A549 (cell line): ENCODE results near the gene TRAK1. TPM values are rescaled to one million over a fixed set of nuclear protein-coding genes. Genes with fewer than 3 reads are reported as not detected.

ENCODE experiments used
- ATAC-seq, 2 experiments: fragments of 200-7000 bp in 1 of 2; fragments of >200 bp in 1 of 2; cut with Nextera tagmentation in 1 of 2; cut with Tn5 transposase in 1 of 2; 3 replicates each; pipeline versions ENCODE4 v1.8.0 to v1.9.1; 2018 to 2020; ENCODE audit warnings: mild to moderate bottlenecking in 1 of 2, moderate library complexity in 1 of 2
- CTCF ChIA-PET: fragments of 300-600 bp; sonication (Branson Sonifier 250); formaldehyde crosslinking; extraction: SDS; loops from one replicate; lab custom pipeline; 2021; ENCODE audit warnings: antibody characterized with exemption, inconsistent platforms; lab: Yijun Ruan, JAX
- POLR2A ChIA-PET: fragments of 350-600 bp; formaldehyde crosslinking; extraction: SDS; loops from one replicate; lab custom pipeline; 2021; ENCODE audit warnings: antibody characterized with exemption, inconsistent platforms; lab: Yijun Ruan, JAX
- DNase-seq, 2 experiments: peaks; one replicate each; pipeline versions ENCODE4 v3.0.0 to v3.0.0-alpha.2; 2011 to 2016; ENCODE audit warnings: low read depth in 1 of 2, low spot score in 1 of 2
- FAIRE-seq: peaks from 2 replicates; lab custom pipeline; 2011; peaks lifted over from hg19 to GRCh38; lab: Jason Lieb, UNC
- H3K27ac ChIP-seq, 2 experiments: fragments of >200 bp; sonication (Bioruptor Twin); formaldehyde crosslinking; 3 replicates each; pipeline ENCODE4 v1.5.1; 2016 to 2017
- H3K4me1 ChIP-seq: fragments of >200 bp; sonication (Bioruptor Twin); formaldehyde crosslinking; 3 replicates; pipeline ENCODE4 v1.6.1; 2016
- H3K4me2 ChIP-seq: fragments of >200 bp; sonication (Bioruptor Twin); formaldehyde crosslinking; 3 replicates; pipeline ENCODE4 v1.6.1; 2016
- H3K4me3 ChIP-seq: fragments of >200 bp; sonication (Bioruptor Twin); formaldehyde crosslinking; 3 replicates; pipeline ENCODE4 v1.5.1; 2016
- H3K9me3 ChIP-seq: fragments of >200 bp; sonication (Bioruptor Twin); formaldehyde crosslinking; 3 replicates; pipeline ENCODE4 v1.6.1; 2016
- CHD2 ChIP-seq: fragments of 150-350 bp; IDR thresholded peaks from 2 replicates; pipeline ENCODE4 v1.6.1; 2014; ENCODE audit warnings: low read length; ENCODE audit not compliant: partially characterized antibody
- CHD4 ChIP-seq: fragments of 200-600 bp; sonication (generic); IDR thresholded peaks from 2 replicates; pipeline ENCODE4 v1.6.1; 2016; ENCODE audit warnings: antibody characterized with exemption, mild to moderate bottlenecking, borderline replicate concordance
- E2F6 ChIP-seq: IDR thresholded peaks from 2 replicates; pipeline ENCODE4 v1.6.1; 2012; ENCODE audit warnings: low read depth, borderline replicate concordance
- EHF ChIP-seq: fragments of 250-450 bp; sonication (Bioruptor Pico); IDR thresholded peaks from 2 replicates; pipeline ENCODE4 v1.5.0; 2020; ENCODE audit warnings: mild to moderate bottlenecking
- EP300 ChIP-seq, 2 experiments: fragments of >200 bp; sonication (Bioruptor Twin); formaldehyde crosslinking; IDR thresholded peaks; 2 replicates in 1 of 2; 3 replicates in 1 of 2; pipeline ENCODE4 v1.6.1; 2016 to 2017
- ESRRA ChIP-seq: fragments of 150-350 bp; IDR thresholded peaks from 2 replicates; pipeline ENCODE4 v1.6.1; 2014; ENCODE audit warnings: mild to moderate bottlenecking, low read length, borderline replicate concordance
- HES2 ChIP-seq: fragments of >200 bp; sonication (Bioruptor Twin); formaldehyde crosslinking; IDR thresholded peaks from 2 replicates; pipeline ENCODE4 v1.6.1; 2016
- HEYL ChIP-seq: fragments of 250-450 bp; sonication (Bioruptor Pico); IDR thresholded peaks from 2 replicates; pipeline ENCODE4 v1.8.0; 2021; ENCODE audit warnings: mild to moderate bottlenecking, moderate library complexity
- HOXB13 ChIP-seq: fragments of 250-450 bp; sonication (Bioruptor Pico); IDR thresholded peaks from 2 replicates; pipeline ENCODE4 v1.5.0; 2020; ENCODE audit warnings: low read depth, mild to moderate bottlenecking, moderate library complexity
- HOXB5 ChIP-seq: fragments of 250-450 bp; sonication (Bioruptor Pico); IDR thresholded peaks from 2 replicates; pipeline ENCODE4 v1.5.0; 2020; ENCODE audit warnings: mild to moderate bottlenecking, moderate library complexity
- KDM5A ChIP-seq: fragments of 200-600 bp; sonication (generic); IDR thresholded peaks from 2 replicates; pipeline ENCODE4 v1.6.1; 2016; ENCODE audit warnings: antibody characterized with exemption, mild to moderate bottlenecking
- MAX ChIP-seq: IDR thresholded peaks from 2 replicates; pipeline ENCODE4 v1.6.1; 2012
- MAZ ChIP-seq: fragments of 150-350 bp; IDR thresholded peaks from 2 replicates; pipeline ENCODE4 v1.6.1; 2014; ENCODE audit warnings: antibody characterized with exemption, low read depth, low read length, borderline replicate concordance
- MYC ChIP-seq: IDR thresholded peaks from 2 replicates; pipeline ENCODE4 v1.6.1; 2012; ENCODE audit warnings: mild to moderate bottlenecking, inconsistent platforms, low read length, improper control_type of control experiment, borderline replicate concordance
- NPAS2 ChIP-seq: fragments of 250-450 bp; sonication (Bioruptor Pico); IDR thresholded peaks from 2 replicates; pipeline ENCODE4 v1.8.0; 2022; ENCODE audit warnings: mild to moderate bottlenecking, moderate library complexity, borderline replicate concordance
- POLR2AphosphoS2 ChIP-seq: conservative IDR thresholded peaks from 2 replicates; pipeline ENCODE4 v1.6.1; 2012; ENCODE audit warnings: low read length, improper control_type of control experiment, inconsistent platforms
- RAD21 ChIP-seq, 2 experiments: fragments of >200 bp in 1 of 2; sonication (Bioruptor Twin) in 1 of 2; formaldehyde crosslinking in 1 of 2; IDR thresholded peaks in 1 of 2; conservative IDR thresholded peaks in 1 of 2; 2 replicates in 1 of 2; 3 replicates in 1 of 2; pipeline ENCODE4 v1.6.1; 2012 to 2018; ENCODE audit warnings: inconsistent platforms in 1 of 2
- RCOR1 ChIP-seq: fragments of 150-350 bp; IDR thresholded peaks from 2 replicates; pipeline ENCODE4 v1.6.1; 2014; ENCODE audit warnings: antibody characterized with exemption, low read length, low read depth
- SMC3 ChIP-seq: fragments of >200 bp; sonication (Bioruptor Twin); formaldehyde crosslinking; IDR thresholded peaks from 3 replicates; pipeline ENCODE4 v1.6.1; 2018; ENCODE audit warnings: inconsistent platforms
- SREBF2 ChIP-seq: fragments of 450-650 bp; IDR thresholded peaks from 2 replicates; pipeline ENCODE4 v1.6.1; 2014; ENCODE audit warnings: mild to moderate bottlenecking, moderate library complexity
- TP53 ChIP-seq: fragments of 250-450 bp; sonication (Bioruptor Pico); IDR thresholded peaks from 2 replicates; pipeline ENCODE4 v1.5.0; 2021; ENCODE audit warnings: mild to moderate bottlenecking, moderate library complexity
- WGBS: methylation state at CpG from one replicate; pipeline ENCODE4 v1.1.6; 2017; ENCODE audit errors: missing lambda C conversion rate; 5-methylcytosine and 5-hydroxymethylcytosine counted together
- polyA plus RNA-seq, 4 experiments: library from polyadenylated mRNA; depleted of rRNA in 3 of 4; stranded (reverse); fragments of >200 nt; fragmentation: RNase III in 1 of 4; extraction: RNeasy Plus Mini Kit Qiagen cat#74134 plus additional on column Dnase treatment in 1 of 4; gene quantifications; 2 replicates in 3 of 4; 3 replicates in 1 of 4; pipeline ENCODE4 v1.2.3, GENCODE V29; 2011 to 2017

TRAK1 gene
- polyA plus RNA-seq, 2 of the 4 experiments (the other 2 are of a cell fraction) = 12.2 to 22.3 TPM

- no peak for FAIRE-seq
- ATAC-seq = no peak
- no peak for TF ChIP-seq MAZ
- TF ChIP-seq, all 56 proteins: peak for 0
- 90% methylated on average over 4 of the region's 4 CpGs for WGBS
- H3K27ac ChIP-seq = no peak overlapping the region
- ChIA-PET POLR2A (no interaction called here), CTCF (interaction anchor here (0.7 to 3.4 kb wide), 2 partner anchors 43 to 200 kb away, joined by 3 to 12 read pairs; no protein-coding TSS in a partner anchor)
- no peaks in the 10 kb centered on the region for H3K9me3 ChIP-seq
- H3K4me1 ChIP-seq = peaks cover 8% of the 10 kb centered on the region; the same call in 1 of the 3 replicates
- H3K4me2 ChIP-seq = no peak overlapping the region
- no peak overlapping the region for H3K4me3 ChIP-seq
- no peak for DNase-seq
These were observed 3.7 kb downstream of the TRAK1 start for GRCh38 chr3:42094691-42095391.

GRCh38 chr3:42095540-42095939, 4.4 kb downstream of the TRAK1 start:
- POLR2A ChIA-PET = no interaction called here
- peaks cover 8% of the 10 kb centered on the region; the same call in 1 of the 3 replicates for H3K4me1 ChIP-seq
- no peak for FAIRE-seq
- WGBS = 88% methylated on average over 2 of the region's 2 CpGs
- H3K9me3 ChIP-seq = no peaks in the 10 kb centered on the region
- no peak for DNase-seq
- H3K4me3 ChIP-seq = no peak overlapping the region
- TF ChIP-seq POLR2AphosphoS2 (no peak), SREBF2 (no peak), EHF (CRISPR knock-in tag) (no peak), NPAS2 (CRISPR knock-in tag) (no peak), HES2 (no peak), CHD4 (no peak), SMC3 (no peak), ESRRA (no peak), MYC (no peak), KDM5A (no peak)
- H3K27ac ChIP-seq = no peak overlapping the region
- no peak for ATAC-seq
- CTCF ChIA-PET = interaction anchor here (3.4 kb wide), 1 partner anchor 201 kb away, joined by 12 read pairs; no protein-coding TSS in a partner anchor
- H3K4me2 ChIP-seq = no peak overlapping the region

- Histone ChIP-seq H3K9me3 (no peaks in the 10 kb centered on the region), H3K27ac (no peak overlapping the region), H3K4me1 (peaks cover 15% of the 10 kb centered on the region; the same call in 1 of the 3 replicates), H3K4me2 (no peak overlapping the region), H3K4me3 (no peak overlapping the region)
- 47% methylated on average over 8 of the region's 8 CpGs for WGBS
- POLR2A ChIA-PET = no interaction called here
- CTCF ChIA-PET = interaction anchor here (3.4 kb wide), 1 partner anchor 202 kb away, joined by 12 read pairs; no protein-coding TSS in a partner anchor
- FAIRE-seq = no peak
- no peak for ATAC-seq
- TF ChIP-seq HEYL (CRISPR knock-in tag) (no peak), HOXB5 (CRISPR knock-in tag) (no peak), E2F6 (no peak), RAD21 (conservative IDR thresholded peaks at IDR 0.05 in 1 of 2, IDR thresholded peaks at IDR 0.05 in 1 of 2) (no peak), TP53 (CRISPR knock-in tag) (no peak), EP300 (IDR thresholded peaks at IDR 0.05) (no peak), MAX (no peak), NPAS2 (CRISPR knock-in tag) (no peak), RCOR1 (no peak), CHD2 (no peak), HOXB13 (CRISPR knock-in tag) (no peak), EHF (CRISPR knock-in tag) (no peak)
- DNase-seq = no peak
These were observed 5.8 kb downstream of the TRAK1 start for GRCh38 chr3:42096796-42097565.
